Activated naive CD8-positive, alpha-beta T cell treated with anti-CD3 and anti-CD28 coated beads, Interleukin-2, amount 50 U/mL, for 24 hours (primary cell): ENCODE results near the gene TMEM120B.
"Not testable (repeated sequence)": the region's sequence is repeated elsewhere in the genome, so short reads cannot be mapped to it uniquely, and the experiment has no call there.

Source experiments
- ATAC-seq: fragments of 150-1000 bp; cut with Tn5 transposase; one replicate; pipeline ENCODE4 v1.10.0; 2021
- DNase-seq: peaks from one replicate; pipeline ENCODE4 v3.0.0; 2021
- H3K27ac Mint-ChIP-seq: one replicate; pipeline ENCODE4 v1.8.0; 2021; ENCODE audit warnings: mild to moderate bottlenecking, mixed read lengths
- H3K27me3 Mint-ChIP-seq: one replicate; pipeline ENCODE4 v1.8.0; 2021; ENCODE audit warnings: mixed read lengths
- H3K36me3 Mint-ChIP-seq: one replicate; pipeline ENCODE4 v1.8.0; 2021; ENCODE audit warnings: low read depth, mixed read lengths
- H3K4me1 Mint-ChIP-seq: one replicate; pipeline ENCODE4 v1.8.0; 2021; ENCODE audit warnings: mixed read lengths
- H3K4me3 Mint-ChIP-seq: one replicate; pipeline ENCODE4 v1.8.0; 2021; ENCODE audit warnings: mild to moderate bottlenecking, moderate library complexity, mixed read lengths
- H3K9me3 Mint-ChIP-seq: one replicate; pipeline ENCODE4 v1.8.0; 2021; ENCODE audit warnings: mixed read lengths

TMEM120B gene

DNA sequence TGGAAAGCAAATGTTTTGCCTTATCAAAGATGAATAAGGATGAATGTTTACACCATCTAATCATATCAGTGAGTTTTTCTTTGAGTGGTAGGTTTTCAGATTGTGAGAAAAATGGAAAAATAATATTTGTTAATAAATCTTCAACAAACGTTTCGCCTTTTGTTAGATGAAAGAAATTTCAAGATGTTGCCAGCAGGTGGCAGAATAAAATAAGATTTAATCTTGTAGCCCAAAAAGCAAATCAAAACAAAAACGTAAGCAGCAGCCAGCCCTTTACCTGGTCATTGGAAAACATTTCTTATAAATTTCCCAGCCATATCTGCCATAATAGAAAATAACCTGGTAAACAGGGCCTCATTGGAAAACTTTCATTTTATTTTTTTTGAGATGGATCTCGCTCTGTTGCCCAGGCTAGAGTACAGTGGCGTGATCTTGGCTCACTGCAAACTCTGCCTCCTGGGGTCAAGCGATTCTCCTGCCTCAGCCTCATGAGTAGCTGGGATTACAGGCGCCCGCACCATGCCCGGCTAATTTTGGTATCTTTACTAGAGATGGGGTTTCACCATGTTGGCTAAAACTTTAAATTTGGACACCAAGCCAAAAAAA is 15.4 kb upstream of the TMEM120B start:
- no peak overlapping the region for H3K4me3 Mint-ChIP-seq
- ATAC-seq (no peak), DNase-seq (no peak)
- no peaks in the 10 kb centered on the region for H3K36me3 Mint-ChIP-seq
- H3K4me1 Mint-ChIP-seq = no peaks in the 10 kb centered on the region
- no peaks in the 10 kb centered on the region for H3K27me3 Mint-ChIP-seq
- H3K9me3 Mint-ChIP-seq = no peaks in the 10 kb centered on the region
- H3K27ac Mint-ChIP-seq = no peak overlapping the region

DNA sequence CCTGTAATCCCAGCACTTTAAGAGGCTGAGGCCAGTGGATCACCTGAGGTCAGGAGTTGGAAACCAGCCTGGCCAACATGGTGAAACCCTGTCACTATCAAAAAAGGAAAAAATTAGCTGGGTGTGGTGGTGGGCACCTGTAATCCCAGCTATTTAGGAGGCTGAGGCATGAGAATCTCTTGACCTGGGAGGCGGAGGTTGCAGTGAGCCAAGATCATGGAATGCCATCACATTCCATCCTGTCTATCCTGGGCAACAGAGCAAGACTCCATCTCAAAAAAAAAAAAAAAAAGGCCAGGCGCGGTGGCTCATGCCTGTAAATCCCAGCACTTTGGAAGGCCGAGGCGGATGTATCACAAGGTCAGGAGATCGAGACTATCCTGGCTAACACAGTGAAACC is 14.7 kb upstream of the TMEM120B start:
- not testable (repeated sequence) for H3K4me3 Mint-ChIP-seq, DNase-seq, H3K27ac Mint-ChIP-seq, H3K9me3 Mint-ChIP-seq, H3K4me1 Mint-ChIP-seq, H3K27me3 Mint-ChIP-seq, ATAC-seq, H3K36me3 Mint-ChIP-seq

DNA sequence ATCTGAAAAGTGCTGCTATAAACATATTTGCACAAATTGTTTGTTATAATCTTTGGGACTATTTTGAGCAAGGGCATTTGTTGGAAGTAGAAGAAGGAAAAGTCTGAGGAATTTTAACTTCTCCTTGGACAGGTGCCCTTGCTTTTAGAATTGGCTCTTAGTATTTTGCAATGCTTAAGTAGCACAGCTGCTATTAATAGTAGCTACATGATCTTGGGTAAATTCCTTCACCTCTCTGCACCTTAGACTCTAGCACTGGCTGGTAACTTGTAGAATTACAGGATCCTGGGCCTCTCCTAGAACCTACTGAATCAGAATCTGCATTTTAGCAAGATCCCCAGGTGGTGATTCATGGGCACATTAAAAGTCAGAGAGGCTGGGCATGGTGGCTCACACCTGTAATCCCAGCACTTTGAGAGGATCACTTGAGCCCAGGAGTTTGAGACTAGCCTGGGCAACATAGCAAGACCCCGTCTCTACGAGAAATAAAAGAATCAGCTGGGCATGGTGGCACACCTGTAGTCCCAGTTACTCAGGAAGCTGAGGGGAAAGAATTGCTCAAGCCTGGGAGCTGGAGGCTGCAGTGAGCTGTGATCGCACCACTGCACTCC is 10.8 kb upstream of the TMEM120B start:
- no peak overlapping the region for H3K4me3 Mint-ChIP-seq
- no peak overlapping the region for H3K27ac Mint-ChIP-seq
- H3K36me3 Mint-ChIP-seq = no peaks in the 10 kb centered on the region
- ATAC-seq = no peak
- no peaks in the 10 kb centered on the region for H3K9me3 Mint-ChIP-seq
- H3K4me1 Mint-ChIP-seq = no peaks in the 10 kb centered on the region
- DNase-seq = no peak
- peaks cover 2% of the 10 kb centered on the region for H3K27me3 Mint-ChIP-seq

DNA sequence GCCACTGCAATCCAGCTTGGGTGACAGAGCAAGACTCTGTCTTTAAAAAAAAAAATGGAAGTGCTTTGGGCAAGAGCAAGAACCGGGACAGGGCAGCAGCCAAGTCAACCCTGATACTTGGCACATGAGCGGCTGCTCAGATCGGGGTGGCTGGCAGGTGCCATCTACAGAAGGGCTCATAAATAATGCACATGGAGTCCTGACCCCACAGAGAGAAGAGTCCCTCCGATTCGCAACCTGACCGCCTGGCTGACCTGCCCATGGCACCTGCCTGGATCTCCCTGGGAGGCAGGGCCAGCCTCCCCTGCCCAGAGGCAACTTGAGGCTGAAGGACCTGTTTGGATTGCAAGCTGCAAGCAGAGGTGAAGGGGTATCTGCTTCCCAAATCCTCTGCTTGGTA is 9.6 kb upstream of the TMEM120B start:
- H3K27ac Mint-ChIP-seq = no peak overlapping the region
- ATAC-seq (no peak), DNase-seq (no peak)
- no peak overlapping the region for H3K4me3 Mint-ChIP-seq
- H3K36me3 Mint-ChIP-seq = no peaks in the 10 kb centered on the region
- peaks cover 2% of the 10 kb centered on the region for H3K27me3 Mint-ChIP-seq
- H3K4me1 Mint-ChIP-seq = no peaks in the 10 kb centered on the region
- no peaks in the 10 kb centered on the region for H3K9me3 Mint-ChIP-seq

DNA sequence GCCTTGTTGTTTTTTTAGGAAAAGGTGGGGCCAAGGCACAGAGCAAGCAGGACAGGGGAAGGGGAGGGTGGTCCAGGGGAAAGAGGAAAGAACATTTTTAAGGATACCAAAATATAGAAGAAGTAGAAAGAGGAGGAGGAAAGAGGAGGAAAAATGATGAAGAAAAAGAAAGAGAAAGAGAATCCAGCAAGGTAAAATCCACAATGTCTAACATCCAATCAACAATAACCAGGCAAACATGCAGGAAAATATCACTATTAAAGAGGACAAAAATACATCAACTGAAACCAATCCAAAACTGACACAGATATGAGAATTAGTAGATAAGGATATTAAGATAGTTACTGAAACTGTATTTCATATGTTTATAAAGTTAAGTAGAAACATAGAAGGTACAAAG is 7.0 kb upstream of the TMEM120B start:
- H3K27ac Mint-ChIP-seq = no peak overlapping the region

DNA sequence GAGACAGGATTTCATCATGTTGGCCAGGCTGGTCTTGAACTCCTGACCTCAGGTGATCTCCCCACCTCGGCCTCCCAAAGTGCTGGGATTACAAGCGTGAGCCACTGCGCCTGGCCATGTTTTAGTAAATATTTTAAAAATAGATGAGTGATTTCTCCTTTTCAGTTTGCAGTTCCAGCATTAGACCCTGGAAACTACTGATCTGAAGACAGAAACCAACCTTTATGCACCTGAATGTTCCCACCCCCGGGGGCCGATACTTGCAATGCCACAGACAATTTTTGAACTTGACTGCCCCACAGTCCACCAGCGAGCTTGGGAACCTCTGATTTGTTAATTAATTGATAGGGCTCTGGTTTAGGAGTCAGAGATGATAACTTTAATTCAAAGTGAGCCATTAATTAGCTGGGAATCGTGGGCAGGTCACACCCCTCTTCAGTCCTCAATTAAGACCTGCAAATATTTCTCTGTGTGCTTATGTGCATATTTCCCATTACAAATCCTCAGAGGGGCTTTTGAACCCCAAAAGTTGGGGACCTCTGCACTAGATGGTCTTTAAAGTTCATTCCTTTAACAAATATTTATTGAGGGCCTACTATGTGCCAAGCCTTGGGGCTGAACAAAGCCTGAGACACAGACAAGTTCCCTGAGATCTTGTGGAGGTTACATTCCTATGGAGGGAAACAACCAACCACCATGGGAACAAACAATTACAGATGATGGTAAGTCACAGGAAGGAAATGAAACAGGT is 4.1 kb upstream of the TMEM120B start:
- Mint-ChIP-seq H3K27me3 (peaks cover 2% of the 10 kb centered on the region), H3K4me3 (no peak overlapping the region), H3K4me1 (peaks cover 13% of the 10 kb centered on the region), H3K9me3 (no peaks in the 10 kb centered on the region), H3K36me3 (no peaks in the 10 kb centered on the region), H3K27ac (no peak overlapping the region)
- no peak for DNase-seq
- no peak for ATAC-seq

More for the DNA sequence above, 7.0 kb upstream of the TMEM120B start:
- Mint-ChIP-seq H3K36me3 (no peaks in the 10 kb centered on the region), H3K4me3 (no peak overlapping the region), H3K27me3 (peaks cover 2% of the 10 kb centered on the region), H3K9me3 (no peaks in the 10 kb centered on the region), H3K4me1 (no peaks in the 10 kb centered on the region)
- no peak for ATAC-seq
- DNase-seq = no peak

DNA sequence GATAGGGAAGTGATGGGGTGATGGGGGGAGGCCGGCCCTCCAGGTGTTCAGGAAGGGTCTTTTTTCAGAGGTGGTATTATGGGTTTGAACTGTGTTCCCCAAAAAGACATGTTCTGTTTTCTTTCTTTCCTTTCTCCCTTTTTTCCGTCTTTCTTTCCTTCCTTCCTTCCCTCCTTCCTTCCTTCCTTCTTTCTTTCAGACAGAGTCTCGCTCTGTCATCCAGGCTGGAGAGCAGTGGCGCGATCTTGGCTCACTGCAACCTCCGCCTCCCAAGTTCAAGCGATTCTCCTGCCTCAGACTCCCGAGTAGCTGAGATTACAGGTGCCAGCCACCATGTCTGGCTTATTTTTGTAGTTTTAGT is 3.5 kb upstream of the TMEM120B start:
- H3K4me1 Mint-ChIP-seq = peaks cover 18% of the 10 kb centered on the region
- H3K27ac Mint-ChIP-seq, H3K27me3 Mint-ChIP-seq, H3K4me3 Mint-ChIP-seq, DNase-seq, ATAC-seq, H3K9me3 Mint-ChIP-seq, H3K36me3 Mint-ChIP-seq: not testable (repeated sequence)

DNA sequence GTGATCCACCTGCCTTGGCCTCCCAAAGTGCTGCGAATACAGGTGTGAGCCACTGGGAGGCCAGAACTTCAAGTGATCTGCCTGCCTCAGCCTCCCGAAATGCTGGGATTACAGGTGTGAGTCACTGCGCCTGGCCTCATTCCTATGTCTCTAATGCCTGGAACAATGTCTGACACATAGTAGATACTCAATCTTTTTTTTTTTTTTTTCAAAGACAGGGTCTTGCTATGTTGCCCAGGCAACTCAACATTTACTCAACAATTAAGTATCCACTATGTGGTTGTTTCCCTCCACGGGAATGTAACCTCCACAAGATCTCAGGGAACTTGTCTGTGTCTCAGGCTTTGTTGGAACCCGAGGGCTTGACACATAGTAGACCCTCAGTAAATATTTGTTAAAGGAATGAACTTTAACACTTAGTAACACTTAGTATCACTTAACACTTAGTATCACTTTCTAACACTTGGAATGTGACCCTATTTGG is 3.0 kb upstream of the TMEM120B start:
- DNase-seq = no peak
- H3K9me3 Mint-ChIP-seq = no peaks in the 10 kb centered on the region
- peaks cover 18% of the 10 kb centered on the region for H3K4me1 Mint-ChIP-seq
- H3K36me3 Mint-ChIP-seq = no peaks in the 10 kb centered on the region
- peaks cover 2% of the 10 kb centered on the region for H3K27me3 Mint-ChIP-seq
- no peak overlapping the region for H3K4me3 Mint-ChIP-seq
- ATAC-seq = no peak
- H3K27ac Mint-ChIP-seq = no peak overlapping the region

DNA sequence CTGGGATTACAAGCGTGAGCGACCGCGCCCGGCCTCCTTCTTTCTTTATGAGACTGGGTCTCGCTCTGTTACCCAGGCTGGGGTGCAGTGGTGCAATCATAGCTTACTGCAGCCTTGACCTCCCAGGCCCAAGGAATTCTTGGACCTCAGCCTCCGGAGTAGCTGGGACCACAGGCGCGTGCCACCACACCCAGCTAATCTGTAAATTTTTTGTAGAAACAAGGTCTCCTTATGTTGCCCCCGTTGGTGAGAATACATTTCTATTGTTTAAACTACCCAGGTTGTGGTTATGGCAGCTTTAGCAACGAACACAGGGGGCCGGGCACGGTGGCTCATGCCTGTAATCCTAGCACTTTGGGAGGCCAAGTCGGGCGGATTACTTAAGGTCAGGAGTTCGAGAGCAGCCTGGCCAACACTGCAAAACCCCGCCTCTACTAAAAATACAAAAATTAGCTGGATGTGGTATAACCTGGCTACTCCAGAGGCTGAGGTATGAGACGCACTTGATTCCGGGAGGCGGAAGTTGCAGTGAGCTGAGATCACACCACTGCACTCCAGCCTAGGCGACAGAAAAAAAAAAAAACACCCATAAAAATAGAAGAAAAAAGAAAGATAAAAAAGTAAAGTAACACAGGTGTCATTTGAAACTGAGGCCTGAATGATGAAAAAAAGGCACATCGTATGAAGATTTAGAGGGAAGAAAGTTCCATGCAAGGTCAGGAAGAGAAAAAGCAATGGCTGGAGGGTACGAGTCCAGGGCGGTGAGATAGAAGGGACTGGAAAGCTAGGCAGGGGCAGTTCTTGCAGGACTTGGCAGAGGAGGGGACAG is 977 bp upstream of the TMEM120B start:
- Mint-ChIP-seq H3K4me3 (peak overlapping the region; percentile 97), H3K36me3 (no peaks in the 10 kb centered on the region), H3K27ac (peak overlapping the region; percentile 85), H3K4me1 (peaks cover 20% of the 10 kb centered on the region), H3K27me3 (no peaks in the 10 kb centered on the region), H3K9me3 (no peaks in the 10 kb centered on the region)
- ATAC-seq (no peak), DNase-seq (peak; percentile 14)

DNA sequence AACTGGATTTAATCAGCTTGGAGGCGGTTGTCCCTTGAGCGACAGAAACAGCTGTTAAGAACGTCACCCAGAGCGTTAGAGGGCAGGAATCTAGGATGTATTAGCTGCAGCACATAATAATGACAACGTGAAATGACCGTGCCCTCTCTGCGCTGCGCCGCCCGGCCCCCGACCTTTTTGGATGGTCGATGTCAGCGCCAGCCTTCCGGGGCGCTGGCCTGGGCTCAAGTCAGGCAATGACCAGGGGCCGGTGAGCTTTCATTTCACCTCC is 427 bp upstream of the TMEM120B start:
- H3K27me3 Mint-ChIP-seq = no peaks in the 10 kb centered on the region
- H3K27ac Mint-ChIP-seq = peak overlapping the region; percentile 85
- ATAC-seq = peak; percentile 20
- peak overlapping the region; percentile 97 for H3K4me3 Mint-ChIP-seq
- no peaks in the 10 kb centered on the region for H3K9me3 Mint-ChIP-seq
- peak; percentile 11 for DNase-seq
- peaks cover 20% of the 10 kb centered on the region for H3K4me1 Mint-ChIP-seq
- peaks cover 2% of the 10 kb centered on the region for H3K36me3 Mint-ChIP-seq

DNA sequence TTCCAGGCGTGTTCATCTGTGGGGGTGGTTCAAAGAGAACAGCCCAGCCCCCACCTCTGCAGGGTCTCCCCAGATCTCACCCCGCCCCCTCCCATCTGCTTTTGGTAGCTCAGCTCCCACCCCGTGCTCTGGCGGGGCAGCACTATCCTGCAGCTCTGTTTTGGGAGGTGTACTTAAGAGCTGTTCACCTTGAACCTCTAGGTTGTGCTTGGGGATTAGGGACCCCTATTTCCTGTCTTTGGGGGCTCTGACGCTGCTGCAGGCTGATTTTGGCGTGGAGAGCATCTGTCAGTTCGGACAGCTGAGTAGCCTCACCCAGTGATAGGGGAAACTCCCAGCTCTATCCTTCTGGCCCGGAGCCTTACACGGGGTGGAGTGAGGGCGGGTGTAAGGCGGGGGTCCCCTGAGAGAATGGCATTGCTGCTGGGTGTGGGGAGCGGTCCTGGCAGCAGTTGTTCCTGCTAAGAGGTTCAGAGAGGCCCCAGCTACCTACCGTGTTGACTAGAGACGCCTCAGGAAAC is 765 bp downstream of the TMEM120B start:
- H3K27ac Mint-ChIP-seq = peak overlapping the region; percentile 59
- peaks cover 20% of the 10 kb centered on the region for H3K4me1 Mint-ChIP-seq
- no peak for DNase-seq
- H3K9me3 Mint-ChIP-seq = no peaks in the 10 kb centered on the region
- peaks cover 3% of the 10 kb centered on the region for H3K36me3 Mint-ChIP-seq
- H3K4me3 Mint-ChIP-seq = peak overlapping the region; percentile 97
- ATAC-seq = no peak
- H3K27me3 Mint-ChIP-seq = no peaks in the 10 kb centered on the region

DNA sequence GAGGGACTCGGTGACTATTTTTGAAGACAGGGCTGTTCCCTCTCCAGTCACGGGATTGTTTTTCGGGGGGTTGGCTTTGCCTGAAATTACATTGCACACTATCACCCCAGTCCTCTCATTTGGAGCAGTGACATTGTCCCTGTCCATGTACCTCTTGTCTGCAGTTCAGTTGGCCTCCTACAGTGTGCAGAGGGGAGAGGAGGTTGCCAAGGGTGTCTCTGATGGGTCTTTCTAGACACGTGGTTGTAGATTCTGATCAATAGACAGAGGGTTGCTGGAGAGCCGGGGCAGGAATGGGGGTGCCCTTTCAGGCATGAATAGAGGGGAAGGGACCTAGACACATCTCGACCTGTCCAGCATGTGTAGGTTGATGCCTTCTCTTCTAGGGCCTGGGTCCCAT is 1.2 kb downstream of the TMEM120B start:
- peaks cover 4% of the 10 kb centered on the region for H3K36me3 Mint-ChIP-seq
- no peaks in the 10 kb centered on the region for H3K27me3 Mint-ChIP-seq
- H3K9me3 Mint-ChIP-seq = no peaks in the 10 kb centered on the region
- peak overlapping the region; percentile 45 for H3K27ac Mint-ChIP-seq
- DNase-seq (no peak), ATAC-seq (peak; percentile 21)
- H3K4me1 Mint-ChIP-seq = peaks cover 20% of the 10 kb centered on the region
- H3K4me3 Mint-ChIP-seq = peak overlapping the region; percentile 97

DNA sequence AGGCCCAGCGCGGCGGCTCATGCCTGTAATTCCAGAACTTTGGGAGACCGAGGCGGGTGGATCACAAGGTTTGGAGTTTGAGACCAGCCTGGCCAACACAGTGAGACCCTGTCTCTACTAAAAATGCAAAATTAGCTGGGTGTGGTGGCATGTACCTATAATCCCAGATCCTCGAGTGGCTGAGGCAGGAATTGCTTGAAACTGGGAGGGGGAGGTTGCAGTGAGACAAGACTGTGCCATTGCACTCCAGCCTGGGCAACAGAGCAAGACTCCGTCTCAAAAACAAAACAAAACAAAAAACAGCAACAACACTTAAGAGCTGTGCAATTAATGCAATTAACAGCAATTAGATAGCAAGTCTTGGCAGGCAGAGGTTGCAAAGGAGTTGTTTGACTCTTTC is 2.5 kb downstream of the TMEM120B start:
- H3K27ac Mint-ChIP-seq = not testable (repeated sequence)

DNA sequence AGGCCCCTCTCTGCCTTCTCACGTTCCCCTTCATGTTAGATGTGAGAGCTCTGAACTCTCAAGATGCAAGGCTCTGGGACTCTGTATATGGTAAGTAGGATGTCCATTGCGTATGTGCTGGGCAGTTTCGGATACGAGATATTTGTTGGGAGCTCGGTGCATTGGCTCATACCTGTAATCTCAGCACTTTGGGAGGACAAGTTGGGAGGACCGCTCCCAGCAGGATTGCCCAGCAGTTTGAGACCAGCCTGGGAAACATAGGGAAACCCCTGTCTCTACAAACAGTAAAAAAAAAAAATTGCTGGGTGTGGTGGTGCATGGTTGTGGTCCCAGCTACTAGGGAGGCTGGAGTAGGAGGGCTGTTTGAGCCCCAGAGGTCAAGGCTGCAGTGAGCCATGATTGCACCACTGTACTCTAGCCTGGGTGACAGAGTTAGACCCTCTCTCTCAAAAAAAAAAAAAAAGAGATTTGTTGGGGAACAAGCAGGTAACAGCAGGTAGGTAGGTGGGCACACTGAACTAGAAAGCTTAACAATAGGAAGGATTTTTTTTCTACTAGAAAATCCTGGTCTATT is 3.4 kb downstream of the TMEM120B start:
- H3K9me3 Mint-ChIP-seq = no peaks in the 10 kb centered on the region
- ATAC-seq (no peak), DNase-seq (no peak)
- H3K27me3 Mint-ChIP-seq = no peaks in the 10 kb centered on the region
- no peak overlapping the region for H3K27ac Mint-ChIP-seq
- peaks cover 25% of the 10 kb centered on the region for H3K4me1 Mint-ChIP-seq
- H3K4me3 Mint-ChIP-seq = no peak overlapping the region
- peaks cover 4% of the 10 kb centered on the region for H3K36me3 Mint-ChIP-seq

More for the DNA sequence above, 2.5 kb downstream of the TMEM120B start:
- ATAC-seq, DNase-seq, H3K36me3 Mint-ChIP-seq, H3K9me3 Mint-ChIP-seq, H3K27me3 Mint-ChIP-seq: not testable (repeated sequence)
- Mint-ChIP-seq H3K4me3 (peak overlapping the region; percentile 18), H3K4me1 (peaks cover 22% of the 10 kb centered on the region)
